ENCODE measurements around the gene FSCN2.
"Not testable (repeated sequence)": the region's sequence is repeated elsewhere in the genome, so short reads cannot be mapped to it uniquely, and the experiment has no call there.

FSCN2 gene

DNA sequence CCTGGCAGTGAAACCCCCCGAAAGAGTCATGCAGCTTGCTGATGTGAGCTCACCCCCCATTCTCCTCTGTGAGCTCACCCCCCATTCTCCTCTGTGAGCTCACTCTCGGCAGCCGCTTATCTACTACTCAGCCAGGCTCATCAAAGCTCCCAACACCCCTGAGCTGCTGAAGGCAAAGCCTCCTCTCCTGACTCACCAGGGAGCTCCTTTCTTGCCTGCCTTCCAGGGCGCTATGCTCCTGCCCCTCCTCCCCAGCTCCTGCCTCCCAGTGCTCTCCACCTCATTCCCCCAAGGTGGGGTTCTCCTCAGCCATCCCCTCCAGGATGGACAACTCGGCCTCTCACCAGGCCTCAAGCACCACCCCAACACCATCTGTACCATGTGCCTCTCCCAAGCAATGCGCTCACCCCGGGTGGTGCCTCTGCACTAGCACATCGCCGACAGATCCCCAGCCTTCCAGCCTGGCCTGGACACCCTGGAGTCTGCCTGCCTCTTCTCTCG, 51.7 kb downstream of the FSCN2 start:
- H3K4me3 ChIP-seq (replicated peaks; ENCODE audit: low read depth, low read length), result no peak overlapping the region
- TF ChIP-seq CTCF (IDR thresholded peaks at IDR 0.05; ENCODE audit: low read depth, low read length, missing control alignments), result no peak
- DNase-seq (ENCODE audit: extremely low read depth, low read depth), result no peak

- H3K4me3 ChIP-seq (replicated peaks; ENCODE audit: low read depth, low read length), result no peak overlapping the region
- no peak for DNase-seq (ENCODE audit: extremely low read depth, low read depth)
- no peak for TF ChIP-seq CTCF (IDR thresholded peaks at IDR 0.05; ENCODE audit: low read depth, low read length, missing control alignments)
Observed at GRCh38 chr17:81580481-81580880, 52.3 kb downstream of the FSCN2 start.

GRCh38 chr17:81581758-81582157, 53.6 kb downstream of the FSCN2 start:
- no peak for DNase-seq (ENCODE audit: extremely low read depth, low read depth)
- no peak overlapping the region for H3K4me3 ChIP-seq (replicated peaks; ENCODE audit: low read depth, low read length)
- no peak for TF ChIP-seq CTCF (IDR thresholded peaks at IDR 0.05; ENCODE audit: low read depth, low read length, missing control alignments)

DNA sequence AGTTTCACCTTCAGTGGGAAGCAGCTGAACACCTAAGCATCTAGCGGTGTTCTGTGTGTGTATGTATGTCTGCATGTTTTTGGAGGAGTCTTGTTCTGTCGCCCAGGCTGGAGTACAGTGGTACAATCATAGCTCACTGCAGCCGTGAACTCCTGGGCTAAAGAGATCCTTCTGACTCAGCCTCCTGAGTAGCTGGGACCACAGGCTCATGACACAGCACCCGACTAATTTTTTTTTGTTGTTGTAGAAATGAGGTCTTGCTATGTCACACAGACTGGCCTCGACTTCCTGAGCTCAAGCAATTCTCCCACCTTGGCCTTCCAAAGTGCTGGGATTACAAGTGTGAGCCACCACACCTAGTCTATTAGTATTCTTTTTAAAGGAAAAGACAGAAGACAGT, 54.2 kb downstream of the FSCN2 start:
- no peak overlapping the region for H3K4me3 ChIP-seq (replicated peaks; ENCODE audit: low read depth, low read length)
- no peak for DNase-seq (ENCODE audit: extremely low read depth, low read depth)
- TF ChIP-seq CTCF (IDR thresholded peaks at IDR 0.05; ENCODE audit: low read depth, low read length, missing control alignments), result no peak

DNA sequence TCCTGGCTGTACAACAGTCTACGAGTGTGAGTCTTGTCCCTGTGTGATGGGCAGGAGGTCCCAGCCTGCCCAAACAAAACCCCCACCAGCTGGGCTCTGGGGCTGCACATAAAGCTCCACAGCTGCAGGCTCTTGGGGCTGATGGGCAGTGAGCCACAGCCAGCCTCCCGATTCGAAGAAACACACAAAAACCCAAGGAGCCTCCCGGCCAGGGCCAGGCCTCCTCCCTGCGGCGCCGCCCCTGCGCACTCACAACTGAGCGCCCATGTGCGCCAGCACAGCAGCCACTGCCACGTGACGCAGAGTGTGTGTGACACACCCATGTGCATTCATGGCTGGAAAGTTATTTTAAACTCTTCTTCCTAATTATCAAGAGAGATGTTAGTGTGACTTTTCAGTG, 54.6 kb downstream of the FSCN2 start:
- no peak for TF ChIP-seq CTCF (IDR thresholded peaks at IDR 0.05; ENCODE audit: low read depth, low read length, missing control alignments)
- no peak overlapping the region for H3K4me3 ChIP-seq (replicated peaks; ENCODE audit: low read depth, low read length)
- DNase-seq (ENCODE audit: extremely low read depth, low read depth), result no peak

- H3K4me3 ChIP-seq (replicated peaks; ENCODE audit: low read depth, low read length), result no peak overlapping the region
- no peak for TF ChIP-seq CTCF (IDR thresholded peaks at IDR 0.05; ENCODE audit: low read depth, low read length, missing control alignments)
- no peak for DNase-seq (ENCODE audit: extremely low read depth, low read depth)
Observed at GRCh38 chr17:81583589-81584342, 55.6 kb downstream of the FSCN2 start.

- H3K4me3 ChIP-seq (replicated peaks; ENCODE audit: low read depth, low read length); DNase-seq (ENCODE audit: extremely low read depth, low read depth): not testable (repeated sequence)
Observed at GRCh38 chr17:81584771-81585170, 56.6 kb downstream of the FSCN2 start.
